ENCODE results near the gene MT1E.

The MT1E gene

GRCh38 chr16:56632156-56632847 is 6.7 kb downstream of the MT1E start, which contains the start of gene MT1M:
Gene MT1M, plus strand, starts transcription at chr16:56632659. Its CDS starts 73 bp downstream, at chr16:56632732.
- Histone ChIP-seq H3K27me3 (ENCODE audit: insufficient read depth, poor library complexity, severe bottlenecking) (peaks cover 64% of the 10 kb centered on the region), H3K27ac (replicated peaks) (no peak within 1 kb of the TSS), H3K4me3 (replicated peaks; ENCODE audit: insufficient read depth, low read length) (peak within 1 kb of the TSS; percentile 39)
- no peak for DNase-seq (ENCODE audit: low read depth in 1 of 2, low spot score in 1 of 2)
- TF ChIP-seq REST (IDR thresholded peaks at IDR 0.05; ENCODE audit: insufficient replicate concordance, low read depth), result no peak
- TF ChIP-seq CTCF (IDR thresholded peaks at IDR 0.05; ENCODE audit: insufficient read depth, low read length), result no peak
- no peak for TF ChIP-seq SPI1 (IDR thresholded peaks at IDR 0.05; ENCODE audit: borderline replicate concordance, low read depth)
- no peak for TF ChIP-seq POLR2AphosphoS5 (IDR thresholded peaks at IDR 0.05; ENCODE audit: low read depth)
- TF ChIP-seq GABPA (IDR thresholded peaks at IDR 0.05; ENCODE audit: low read depth), result no peak

GRCh38 chr16:56632848-56633365 is 7.3 kb downstream of the MT1E start:
- no peak for TF ChIP-seq SPI1 (IDR thresholded peaks at IDR 0.05; ENCODE audit: borderline replicate concordance, low read depth)
- TF ChIP-seq GABPA (IDR thresholded peaks at IDR 0.05; ENCODE audit: low read depth), result no peak
- TF ChIP-seq CTCF (IDR thresholded peaks at IDR 0.05; ENCODE audit: insufficient read depth, low read length), result no peak
- no peak for TF ChIP-seq POLR2AphosphoS5 (IDR thresholded peaks at IDR 0.05; ENCODE audit: low read depth)
- TF ChIP-seq REST (IDR thresholded peaks at IDR 0.05; ENCODE audit: insufficient replicate concordance, low read depth), result no peak
- DNase-seq (ENCODE audit: low read depth in 1 of 2, low spot score in 1 of 2), result no peak
- Histone ChIP-seq H3K4me3 (replicated peaks; ENCODE audit: insufficient read depth, low read length) (no peak overlapping the region), H3K27me3 (ENCODE audit: insufficient read depth, poor library complexity, severe bottlenecking) (peaks cover 70% of the 10 kb centered on the region), H3K27ac (replicated peaks) (no peak overlapping the region)

GRCh38 chr16:56633535-56633934 is 8.0 kb downstream of the MT1E start:
- Histone ChIP-seq H3K27ac (replicated peaks) (no peak overlapping the region), H3K27me3 (ENCODE audit: insufficient read depth, poor library complexity, severe bottlenecking) (peaks cover 77% of the 10 kb centered on the region), H3K4me3 (replicated peaks; ENCODE audit: insufficient read depth, low read length) (no peak overlapping the region)
- TF ChIP-seq GABPA (IDR thresholded peaks at IDR 0.05; ENCODE audit: low read depth), result no peak
- no peak for TF ChIP-seq CTCF (IDR thresholded peaks at IDR 0.05; ENCODE audit: insufficient read depth, low read length)
- TF ChIP-seq REST (IDR thresholded peaks at IDR 0.05; ENCODE audit: insufficient replicate concordance, low read depth), result no peak
- no peak for TF ChIP-seq POLR2AphosphoS5 (IDR thresholded peaks at IDR 0.05; ENCODE audit: low read depth)
- TF ChIP-seq SPI1 (IDR thresholded peaks at IDR 0.05; ENCODE audit: borderline replicate concordance, low read depth), result no peak
- DNase-seq (ENCODE audit: low read depth in 1 of 2, low spot score in 1 of 2), result no peak

Data from HL-60 (cell line).